Parathyroid adenoma (tissue), 2 donors: ENCODE data around the gene CLEC16A.

Experiments used
- H2AFZ ChIP-seq: fragments of 300-600 bp; sonication (generic); one replicate; pipeline ENCODE4 v1.7.0; 2017; ENCODE audit warnings: antibody characterized with exemption, mild to moderate bottlenecking
- H3K27ac ChIP-seq: fragments of 300-600 bp; sonication (generic); one replicate; pipeline ENCODE4 v1.7.0; 2017
- H3K27me3 ChIP-seq: fragments of 300-600 bp; sonication (generic); one replicate; pipeline ENCODE4 v1.7.0; 2017; ENCODE audit warnings: low read length; ENCODE audit not compliant: control insufficient read depth, insufficient read depth
- H3K36me3 ChIP-seq: fragments of 300-600 bp; sonication (generic); one replicate; pipeline ENCODE4 v1.7.0; 2017; ENCODE audit warnings: low read length; ENCODE audit not compliant: control insufficient read depth, insufficient read depth
- H3K4me1 ChIP-seq: fragments of 300-600 bp; sonication (generic); one replicate; pipeline ENCODE4 v1.7.0; 2017; ENCODE audit warnings: control low read depth
- H3K4me2 ChIP-seq: fragments of 300-600 bp; sonication (generic); one replicate; pipeline ENCODE4 v1.7.0; 2017; ENCODE audit warnings: low read length
- H3K4me3 ChIP-seq: fragments of 300-600 bp; sonication (generic); one replicate; pipeline ENCODE4 v1.7.0; 2017; ENCODE audit warnings: low read depth, low read length
- H3K79me2 ChIP-seq: fragments of 300-600 bp; sonication (generic); one replicate; pipeline ENCODE4 v1.7.0; 2017; ENCODE audit warnings: control low read depth
- H3K9ac ChIP-seq: fragments of 300-600 bp; sonication (generic); one replicate; pipeline ENCODE4 v1.7.0; 2017; ENCODE audit warnings: mild to moderate bottlenecking
- H3K9me3 ChIP-seq: fragments of 300-600 bp; sonication (generic); one replicate; pipeline ENCODE4 v1.7.0; 2017; ENCODE audit warnings: low read length; ENCODE audit not compliant: control insufficient read depth
- TF ChIP-seq, protein P1 (sequence below): fragments of 300-600 bp; sonication (generic); IDR thresholded peaks from one replicate; pipeline ENCODE4 v1.7.0; 2017; ENCODE audit warnings: antibody characterized with exemption, mild to moderate bottlenecking
- donor health status: primary hyperparathyroidism.

The CLEC16A gene

DNA sequence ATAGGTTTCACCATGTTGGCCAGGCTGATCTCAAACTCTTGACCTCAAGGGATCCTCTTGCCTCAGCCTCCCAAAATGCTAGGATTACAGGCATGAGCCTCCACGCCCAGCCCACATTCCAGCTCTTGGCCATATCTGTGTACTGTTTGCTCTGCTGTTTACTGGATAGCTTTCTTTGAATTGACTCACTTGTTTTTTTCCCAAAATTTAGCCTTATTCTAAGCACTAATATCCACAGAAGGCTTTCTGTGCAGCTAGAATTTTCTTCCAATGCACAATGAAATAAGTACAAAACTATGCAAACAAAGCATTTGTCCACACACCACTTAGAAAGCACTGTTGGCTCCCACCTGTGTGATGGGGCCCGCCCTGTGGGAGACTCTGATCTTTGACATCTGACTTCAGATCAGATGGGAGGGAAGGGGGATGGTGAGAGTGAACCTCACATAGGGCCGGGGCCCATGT lies 72.2 kb downstream of the CLEC16A start:
- H3K4me2 ChIP-seq = no peak overlapping the region
- no peaks in the 10 kb centered on the region for H3K36me3 ChIP-seq
- H3K4me3 ChIP-seq = no peak overlapping the region
- no peaks in the 10 kb centered on the region for H3K4me1 ChIP-seq
- no peak overlapping the region for H3K27ac ChIP-seq
- no peak overlapping the region for H2AFZ ChIP-seq
- H3K79me2 ChIP-seq = no peaks in the 10 kb centered on the region
- no peaks in the 10 kb centered on the region for H3K9me3 ChIP-seq
- TF ChIP-seq, protein P1, sequence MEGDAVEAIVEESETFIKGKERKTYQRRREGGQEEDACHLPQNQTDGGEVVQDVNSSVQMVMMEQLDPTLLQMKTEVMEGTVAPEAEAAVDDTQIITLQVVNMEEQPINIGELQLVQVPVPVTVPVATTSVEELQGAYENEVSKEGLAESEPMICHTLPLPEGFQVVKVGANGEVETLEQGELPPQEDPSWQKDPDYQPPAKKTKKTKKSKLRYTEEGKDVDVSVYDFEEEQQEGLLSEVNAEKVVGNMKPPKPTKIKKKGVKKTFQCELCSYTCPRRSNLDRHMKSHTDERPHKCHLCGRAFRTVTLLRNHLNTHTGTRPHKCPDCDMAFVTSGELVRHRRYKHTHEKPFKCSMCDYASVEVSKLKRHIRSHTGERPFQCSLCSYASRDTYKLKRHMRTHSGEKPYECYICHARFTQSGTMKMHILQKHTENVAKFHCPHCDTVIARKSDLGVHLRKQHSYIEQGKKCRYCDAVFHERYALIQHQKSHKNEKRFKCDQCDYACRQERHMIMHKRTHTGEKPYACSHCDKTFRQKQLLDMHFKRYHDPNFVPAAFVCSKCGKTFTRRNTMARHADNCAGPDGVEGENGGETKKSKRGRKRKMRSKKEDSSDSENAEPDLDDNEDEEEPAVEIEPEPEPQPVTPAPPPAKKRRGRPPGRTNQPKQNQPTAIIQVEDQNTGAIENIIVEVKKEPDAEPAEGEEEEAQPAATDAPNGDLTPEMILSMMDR = no peak
- no peaks in the 10 kb centered on the region for H3K27me3 ChIP-seq
- no peak overlapping the region for H3K9ac ChIP-seq

DNA sequence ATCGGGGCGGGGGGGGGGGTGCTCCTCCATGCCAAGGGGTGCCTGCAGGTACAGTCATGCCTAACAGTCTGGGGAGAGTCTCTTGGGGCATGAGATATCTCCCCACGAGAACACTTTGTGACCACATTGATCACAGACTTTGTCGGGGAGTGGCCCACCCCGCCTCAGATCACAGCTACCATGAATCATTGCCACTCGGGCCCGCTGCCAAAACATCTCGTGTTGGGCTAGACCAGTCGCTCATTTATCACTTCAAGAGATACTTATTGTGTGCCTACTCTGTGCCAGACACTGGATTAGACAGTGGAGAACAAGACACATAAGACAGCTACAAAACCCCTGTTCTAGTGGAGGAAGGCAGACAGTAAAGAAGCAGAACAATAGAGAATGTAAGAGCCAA lies 72.6 kb downstream of the CLEC16A start:
- Histone ChIP-seq H3K27me3 (no peaks in the 10 kb centered on the region), H2AFZ (no peak overlapping the region), H3K9me3 (no peaks in the 10 kb centered on the region), H3K79me2 (no peaks in the 10 kb centered on the region), H3K36me3 (no peaks in the 10 kb centered on the region), H3K9ac (no peak overlapping the region), H3K27ac (no peak overlapping the region), H3K4me1 (no peaks in the 10 kb centered on the region), H3K4me2 (no peak overlapping the region), H3K4me3 (no peak overlapping the region)
- TF ChIP-seq, protein P1 = no peak

DNA sequence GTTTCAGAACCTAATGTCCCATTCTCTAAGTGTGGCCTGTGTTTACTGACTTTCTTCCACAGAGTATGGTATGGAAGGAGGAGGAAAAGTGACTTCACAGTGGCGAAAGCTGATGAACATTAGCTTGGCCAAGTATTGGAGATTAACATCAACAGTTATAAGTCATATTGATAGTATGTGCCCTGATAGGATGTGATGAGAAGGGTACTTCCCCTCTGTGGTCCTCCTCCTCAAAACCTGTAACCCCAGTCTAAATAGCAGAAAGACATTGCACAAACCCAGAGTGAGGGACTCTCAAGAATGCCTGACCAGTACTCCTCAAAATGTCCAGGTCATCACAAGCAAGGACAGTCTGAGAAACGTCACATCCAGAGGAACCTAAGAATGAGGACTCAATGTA lies 73.1 kb downstream of the CLEC16A start:
- Histone ChIP-seq H3K79me2 (no peaks in the 10 kb centered on the region), H3K36me3 (no peaks in the 10 kb centered on the region), H3K9me3 (no peaks in the 10 kb centered on the region), H3K4me3 (no peak overlapping the region), H3K27me3 (no peaks in the 10 kb centered on the region), H2AFZ (no peak overlapping the region), H3K27ac (no peak overlapping the region), H3K9ac (no peak overlapping the region), H3K4me2 (no peak overlapping the region), H3K4me1 (no peaks in the 10 kb centered on the region)
- TF ChIP-seq, protein P1 = no peak

DNA sequence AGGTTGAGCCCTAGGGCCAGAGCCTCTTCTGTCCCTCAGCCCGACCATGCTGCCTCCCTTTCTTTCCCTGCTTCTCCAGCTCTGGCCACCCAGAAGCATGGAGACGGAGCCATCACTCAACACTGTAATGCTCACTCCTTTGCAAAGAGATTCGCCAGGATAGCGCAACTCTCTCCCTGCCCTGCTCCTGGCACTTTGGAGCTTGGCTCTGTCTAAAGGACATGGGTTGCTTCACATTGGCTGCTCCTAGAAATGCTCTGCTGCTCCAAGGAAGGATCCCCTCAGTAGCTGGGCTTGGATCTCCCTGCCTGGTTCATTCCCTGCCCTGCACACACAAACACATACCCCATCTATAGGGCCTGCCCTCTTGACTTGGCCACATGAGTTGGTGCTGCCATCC lies 76.0 kb downstream of the CLEC16A start:
- Histone ChIP-seq H2AFZ (no peak overlapping the region), H3K27ac (no peak overlapping the region), H3K36me3 (no peaks in the 10 kb centered on the region), H3K4me1 (no peaks in the 10 kb centered on the region), H3K9ac (no peak overlapping the region), H3K9me3 (no peaks in the 10 kb centered on the region), H3K4me2 (no peak overlapping the region), H3K79me2 (no peaks in the 10 kb centered on the region), H3K27me3 (no peaks in the 10 kb centered on the region), H3K4me3 (no peak overlapping the region)
- TF ChIP-seq, protein P1 = no peak

DNA sequence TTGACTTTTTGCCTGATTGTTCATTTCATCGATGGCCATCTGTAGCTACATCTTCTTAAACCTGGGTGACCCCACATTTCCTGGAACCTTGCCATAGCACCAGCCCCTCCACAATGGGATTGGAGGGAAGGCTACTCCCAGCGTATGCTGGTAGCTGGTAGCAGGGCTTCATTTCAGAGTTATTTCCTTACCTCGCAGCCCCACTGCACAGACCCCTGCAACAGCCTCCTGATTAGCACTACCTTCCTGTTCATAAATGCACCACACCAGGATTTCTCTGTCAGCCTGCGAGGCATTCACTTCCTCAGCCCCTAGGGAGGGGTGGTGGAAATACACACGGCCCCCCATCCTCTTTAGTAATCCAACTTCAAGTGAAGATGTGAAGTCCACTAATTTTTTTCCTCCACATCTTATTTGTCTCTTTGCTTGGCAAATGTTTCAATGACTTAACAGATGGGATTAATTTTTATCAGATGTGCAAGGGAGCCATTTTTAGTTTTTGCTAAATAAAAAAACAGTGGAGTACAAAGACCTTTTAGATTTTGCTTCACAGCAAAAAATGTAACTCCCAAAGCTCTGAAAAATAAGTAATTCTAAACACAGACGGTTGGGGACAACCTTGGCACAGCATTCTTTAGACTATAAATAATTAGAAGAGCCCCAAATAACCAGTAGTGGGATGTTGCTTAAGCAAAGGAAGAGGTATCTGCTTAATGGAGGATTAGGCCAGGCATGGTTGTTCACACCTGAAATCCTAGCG lies 76.6 kb downstream of the CLEC16A start:
- no peak overlapping the region for H3K4me3 ChIP-seq
- H3K4me2 ChIP-seq = no peak overlapping the region
- TF ChIP-seq, protein P1 = no peak
- no peak overlapping the region for H3K9ac ChIP-seq
- peaks cover 1% of the 10 kb centered on the region for H3K9me3 ChIP-seq
- no peaks in the 10 kb centered on the region for H3K36me3 ChIP-seq
- no peak overlapping the region for H2AFZ ChIP-seq
- H3K27ac ChIP-seq = no peak overlapping the region
- H3K27me3 ChIP-seq = no peaks in the 10 kb centered on the region
- no peaks in the 10 kb centered on the region for H3K4me1 ChIP-seq
- no peaks in the 10 kb centered on the region for H3K79me2 ChIP-seq
